HG02610 (cell line): ENCODE results near the gene SFT2D1.
A peak's percentile ranks its signal among the peaks of the same experiment; 100 is the strongest.

Source experiments
- ATAC-seq: cut with Tn5 transposase; IDR thresholded peaks from one replicate; pipeline ENCODE4 v1.9.1; 2021; ENCODE audit warnings: mild to moderate bottlenecking, moderate library complexity; ENCODE audit not compliant: unreplicated experiment

SFT2D1 gene

DNA sequence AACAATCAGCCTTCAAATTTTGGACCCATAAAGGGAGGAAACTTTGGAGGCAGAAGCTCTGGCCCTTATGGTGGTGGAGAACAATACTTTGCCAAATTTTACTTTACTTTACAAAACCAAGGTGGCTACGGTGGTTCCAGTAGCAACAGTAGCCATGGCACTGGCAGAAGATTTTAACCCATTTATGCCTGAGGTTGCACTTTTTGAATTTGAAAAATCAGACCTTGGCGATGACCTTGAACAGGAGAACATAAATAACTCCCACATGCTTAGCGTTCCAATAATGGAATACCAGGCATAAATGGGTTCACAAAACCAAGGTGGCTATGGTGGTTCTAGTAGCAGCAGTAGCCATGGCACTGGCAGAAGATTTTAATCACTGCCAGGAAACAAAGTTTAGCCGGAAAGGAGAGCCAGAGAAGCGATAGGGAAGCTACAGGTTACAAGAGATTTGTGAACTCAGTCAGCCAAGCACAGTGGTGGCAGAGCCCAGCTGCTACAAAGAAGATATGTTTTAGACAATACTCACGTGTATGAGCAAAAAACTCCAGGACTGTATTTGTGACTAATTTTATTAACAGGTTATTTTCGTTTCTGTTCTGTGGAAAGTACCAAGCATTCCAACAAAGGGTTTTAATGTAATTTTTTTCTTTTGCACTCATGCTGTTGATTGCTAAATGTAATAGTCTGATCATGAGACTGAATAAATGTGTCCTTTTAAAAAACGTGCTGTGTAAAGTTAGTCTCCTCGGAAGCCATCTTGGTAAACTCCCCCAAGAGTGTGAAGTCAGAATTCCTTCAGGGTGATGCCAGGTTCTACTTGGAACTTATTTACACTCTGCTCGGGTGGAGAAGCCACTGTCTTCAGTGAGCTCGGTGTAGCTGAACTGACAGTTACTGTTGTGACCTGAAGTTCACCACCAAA is 6.7 kb downstream of the SFT2D1 start:
- ATAC-seq = peak; percentile 63

DNA sequence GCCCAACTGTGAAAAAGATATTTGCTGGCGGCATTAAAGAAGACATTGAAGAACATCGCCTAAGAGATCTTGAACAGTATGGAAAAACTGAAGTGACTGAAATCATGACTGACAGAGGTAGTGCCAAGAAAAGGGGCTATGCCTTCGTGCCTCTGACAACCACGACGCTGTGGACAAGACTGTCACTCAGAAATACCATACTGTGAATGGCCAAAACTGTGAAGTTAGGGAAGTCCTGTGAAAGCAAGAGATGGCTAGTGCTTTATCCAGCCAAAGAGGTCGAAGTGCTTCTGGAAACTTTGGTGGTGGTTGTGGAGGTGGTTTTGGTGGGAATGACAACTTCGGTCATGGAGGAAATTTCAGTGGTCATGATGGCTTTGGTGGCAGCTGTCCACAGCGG is 7.5 kb downstream of the SFT2D1 start:
- ATAC-seq = no peak

DNA sequence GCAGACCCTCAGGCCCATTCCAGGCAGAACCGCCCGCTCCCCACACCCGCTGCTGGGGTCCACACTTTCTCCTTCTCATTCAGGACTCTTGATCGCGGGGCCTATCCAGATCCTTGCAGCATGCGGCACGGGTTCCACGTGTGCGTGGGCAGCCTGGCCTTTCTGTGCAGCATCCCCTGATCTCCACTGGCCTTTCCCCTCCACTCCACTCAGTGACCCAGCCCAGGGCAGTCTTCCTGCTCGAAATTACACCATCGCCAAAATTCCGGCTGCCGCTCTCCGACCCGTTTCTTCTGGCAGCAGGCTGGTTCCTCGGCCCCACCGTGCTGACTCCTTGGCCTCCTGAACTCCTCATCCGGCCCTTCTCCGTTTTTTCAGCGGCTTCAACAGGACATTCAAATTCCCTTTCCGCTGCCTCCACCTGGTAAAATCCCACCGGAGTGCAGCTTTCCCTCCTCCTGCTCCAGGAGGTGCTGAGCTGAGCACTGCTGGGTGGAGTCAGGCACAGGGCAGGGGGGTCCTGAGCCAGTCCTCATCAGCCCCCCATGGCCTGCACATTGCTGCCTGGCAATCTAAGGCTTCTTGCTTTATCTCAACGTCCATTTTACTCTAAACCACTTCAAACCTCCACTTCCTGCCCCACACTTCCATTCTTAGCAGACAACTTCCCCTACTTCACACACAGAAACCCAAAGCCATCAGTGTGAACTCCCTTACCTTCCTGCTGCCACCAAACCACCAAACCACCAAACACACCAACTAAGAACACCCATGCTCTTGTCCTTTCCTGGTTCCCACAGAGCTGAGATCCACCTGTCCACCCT is 9.0 kb downstream of the SFT2D1 start:
- ATAC-seq = peak; percentile 78

DNA sequence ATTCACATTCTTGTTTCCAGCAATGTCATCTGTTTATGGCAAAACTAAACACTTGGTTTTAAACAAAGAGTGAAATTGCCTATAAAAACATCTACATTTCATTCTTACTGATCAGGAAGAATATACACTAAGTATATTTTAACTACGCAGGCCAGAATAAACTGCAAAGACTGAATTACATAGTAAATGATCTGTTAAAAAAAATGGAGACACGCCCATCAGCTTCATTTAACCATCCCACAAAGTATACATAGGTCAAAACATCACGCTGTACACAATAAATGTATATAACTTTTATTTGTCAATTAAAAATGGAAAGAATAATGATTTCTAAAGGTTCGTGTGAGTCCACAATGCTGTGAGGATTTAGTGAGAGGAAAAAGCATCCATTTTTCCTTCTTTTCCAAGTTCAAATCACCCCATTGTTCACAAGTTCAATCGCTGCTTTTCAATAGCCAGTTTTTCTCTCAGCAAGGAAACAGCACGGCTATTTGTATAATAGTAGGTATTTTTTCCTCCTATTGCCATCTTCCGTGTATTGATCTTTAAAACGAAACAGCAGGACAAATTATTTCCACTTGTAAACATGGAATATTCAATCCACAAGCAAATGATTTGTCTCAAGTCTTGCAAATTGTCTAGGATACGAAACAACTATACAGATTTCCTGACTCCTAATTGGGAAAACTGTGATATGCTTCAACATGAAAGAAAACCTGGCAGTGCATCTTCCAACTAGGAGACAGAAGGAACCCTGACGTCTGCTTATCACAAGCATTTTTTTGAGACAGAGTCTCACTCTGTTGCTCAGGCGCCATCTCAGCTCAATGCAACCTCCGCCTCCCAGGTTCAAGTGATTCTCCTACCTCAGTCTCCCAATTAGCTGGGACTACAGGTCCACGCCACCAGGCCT is 10.6 kb downstream of the SFT2D1 start:
- no peak for ATAC-seq

DNA sequence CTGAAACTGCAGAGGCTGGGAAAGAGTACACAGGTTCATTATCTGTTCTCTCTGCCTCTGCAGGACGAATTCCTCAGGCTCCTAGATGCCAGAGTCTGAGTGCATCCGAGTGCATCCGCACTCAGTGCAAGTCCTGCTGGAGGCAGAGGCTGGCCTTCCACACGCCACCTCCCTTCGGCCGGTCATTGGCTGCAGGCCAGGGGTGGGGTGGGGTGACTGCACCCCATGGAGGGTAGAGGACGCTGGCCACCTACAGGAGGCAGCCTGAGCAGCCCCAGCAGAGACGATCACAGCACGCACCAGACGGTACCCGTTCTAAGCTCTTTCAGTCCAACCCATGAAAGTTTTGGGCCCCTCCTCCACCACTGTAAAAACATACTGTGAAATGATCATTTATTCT is 11.7 kb downstream of the SFT2D1 start:
- no peak for ATAC-seq

DNA sequence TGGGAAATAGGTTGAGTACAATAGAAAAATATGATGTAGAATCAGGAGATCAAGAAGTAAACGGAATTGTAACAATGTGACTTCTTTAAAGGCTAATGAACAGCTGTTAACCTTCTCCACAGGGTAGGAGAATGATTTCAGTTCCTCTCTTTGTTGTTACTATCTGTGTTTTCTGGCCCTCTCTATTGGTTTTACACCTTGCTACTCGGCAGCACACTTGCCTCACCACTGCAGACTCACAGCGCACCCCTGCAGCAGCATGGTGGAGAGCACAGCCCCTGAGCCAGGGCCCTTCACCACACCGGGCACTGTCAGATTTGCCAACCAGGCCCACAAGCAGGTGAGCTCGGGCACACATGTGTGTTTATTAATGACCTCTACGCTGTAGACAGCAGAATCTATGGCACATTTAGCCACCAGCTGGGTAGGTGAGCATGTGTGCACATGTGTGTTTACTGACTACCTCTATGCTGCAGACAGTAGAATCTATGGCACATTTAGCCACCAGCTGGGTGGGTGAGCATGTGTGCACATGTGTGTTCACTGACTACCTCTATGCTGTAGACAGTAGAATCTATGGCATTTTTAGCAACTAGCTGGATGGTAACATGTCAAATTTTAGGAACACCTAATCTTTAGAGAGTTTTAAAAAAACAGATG is 16.8 kb downstream of the SFT2D1 start:
- peak; percentile 91 for ATAC-seq

DNA sequence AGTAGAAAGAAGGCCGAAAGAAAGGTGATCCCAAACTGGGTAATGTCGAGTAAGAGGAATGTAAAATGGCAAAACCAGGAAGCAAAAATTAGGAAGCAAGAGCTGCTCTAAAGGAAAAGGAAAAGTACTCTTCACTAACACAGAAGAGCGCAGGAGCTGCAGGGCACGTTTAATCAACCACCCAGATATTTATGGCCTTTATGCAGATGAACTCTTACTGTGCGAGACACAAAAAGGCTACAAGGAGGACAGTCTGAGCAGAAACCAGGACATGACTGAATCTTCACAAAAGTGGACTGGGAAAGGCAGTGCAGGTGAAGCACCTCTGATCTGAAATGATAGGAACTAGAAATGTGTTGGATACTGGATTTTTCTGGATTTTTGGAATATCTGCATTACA is 18.9 kb downstream of the SFT2D1 start:
- no peak for ATAC-seq

DNA sequence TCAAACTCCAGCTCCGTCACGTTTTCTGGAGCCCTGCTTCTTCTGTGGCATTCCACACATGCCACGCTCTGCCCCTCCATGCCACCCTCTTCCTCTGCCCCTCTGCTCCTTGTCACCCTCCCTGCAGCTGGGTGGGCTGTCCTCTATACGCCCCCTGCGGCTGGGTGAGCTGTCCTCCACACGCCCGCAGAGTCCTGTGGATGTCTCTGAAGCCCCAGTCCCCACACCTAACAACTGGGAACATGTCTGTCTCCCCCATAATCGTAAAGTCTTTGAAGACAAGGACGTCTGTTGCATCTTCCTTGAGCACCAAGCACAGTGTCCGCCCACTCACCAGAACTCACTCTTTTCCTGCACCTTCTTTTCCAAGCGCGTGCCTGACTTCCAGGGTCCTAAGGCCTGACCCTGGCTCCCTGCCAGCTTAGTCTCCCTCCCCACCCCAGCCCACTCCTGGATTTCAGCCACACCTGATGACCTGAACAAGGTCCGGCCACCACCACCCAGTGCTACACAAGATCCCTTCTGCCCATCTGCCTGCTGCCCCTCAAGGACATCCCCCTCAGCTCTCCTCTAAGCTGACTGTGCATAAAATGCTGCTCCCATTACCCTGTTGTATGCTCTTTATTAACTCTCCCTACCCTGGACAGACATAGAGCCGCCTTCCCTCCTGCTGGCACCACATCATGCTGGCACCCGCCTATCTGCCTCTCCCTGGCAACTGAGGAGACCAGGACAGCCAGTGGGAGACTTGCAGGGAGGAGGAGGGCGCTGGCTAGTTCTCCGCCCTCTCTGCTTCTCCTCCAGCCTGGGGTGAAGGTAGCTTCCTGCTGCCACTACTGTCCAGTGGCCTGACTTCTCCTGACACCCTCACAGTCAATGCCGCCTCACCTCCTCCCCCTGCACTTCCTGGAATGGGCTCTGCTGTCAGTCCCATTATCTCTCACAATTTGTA is 23.4 kb downstream of the SFT2D1 start:
- no peak for ATAC-seq

DNA sequence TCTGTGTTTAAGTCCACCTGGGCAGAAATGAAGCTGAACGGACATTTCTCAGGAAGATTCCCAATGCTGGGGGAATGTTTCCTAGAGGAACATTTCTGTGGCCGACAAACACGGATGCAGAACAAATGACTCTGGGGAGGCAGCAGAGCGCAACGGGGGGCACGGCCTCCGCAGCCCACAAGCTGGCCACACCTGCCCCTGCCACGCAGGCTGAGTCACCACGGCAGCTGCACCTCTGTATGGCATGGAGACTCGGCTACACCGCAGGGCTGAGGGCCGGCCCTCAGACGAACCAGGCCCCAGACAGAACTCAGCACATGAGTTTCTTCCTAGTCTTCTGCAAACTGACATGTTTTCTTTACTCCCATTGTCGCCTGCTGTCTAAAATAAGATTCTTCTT is 24.1 kb downstream of the SFT2D1 start:
- ATAC-seq = no peak

DNA sequence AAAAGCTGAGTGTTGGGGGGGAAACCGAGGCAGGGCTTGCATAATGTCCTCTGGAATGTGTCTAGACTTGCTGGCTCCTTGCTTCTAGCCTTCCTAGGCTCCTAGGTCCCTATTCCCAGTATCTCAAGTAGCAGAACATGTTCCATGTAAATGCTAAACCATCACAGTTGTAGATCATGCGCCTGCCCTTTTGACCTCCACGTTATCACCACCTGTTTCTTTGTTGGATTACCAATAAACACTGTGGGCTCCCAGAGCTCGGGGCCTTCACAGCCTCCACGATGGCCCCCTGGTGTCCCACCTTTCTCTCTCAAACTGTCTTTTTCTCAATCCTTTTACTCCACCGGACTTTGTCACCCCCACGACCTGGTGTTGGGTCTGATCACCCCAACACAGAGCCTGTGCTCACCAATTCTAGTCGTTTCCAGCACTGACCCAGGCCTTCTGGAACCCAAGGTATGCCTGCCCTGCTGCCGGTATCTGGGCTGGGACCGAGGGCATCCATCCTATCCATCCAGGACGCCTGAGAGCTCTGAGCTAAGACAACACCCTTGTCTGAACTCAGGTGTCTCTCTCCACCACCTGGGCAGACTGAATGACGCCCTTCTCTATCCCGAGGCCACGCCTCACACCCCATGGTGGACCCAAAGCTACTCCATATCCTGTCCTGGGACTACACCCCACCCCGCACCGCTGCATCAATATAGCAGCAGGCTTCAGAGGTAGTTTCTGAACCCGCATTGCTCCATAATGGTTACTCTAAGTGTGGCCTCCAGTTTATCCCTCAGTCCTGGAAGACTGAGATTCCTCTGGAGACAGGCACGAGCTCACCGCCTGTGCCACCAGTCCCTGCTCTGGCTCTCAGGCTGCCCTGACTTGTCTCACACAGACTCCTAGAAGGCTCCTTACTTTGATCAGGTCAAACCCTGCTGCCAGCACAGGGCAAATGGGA is 24.8 kb downstream of the SFT2D1 start:
- ATAC-seq = no peak

DNA sequence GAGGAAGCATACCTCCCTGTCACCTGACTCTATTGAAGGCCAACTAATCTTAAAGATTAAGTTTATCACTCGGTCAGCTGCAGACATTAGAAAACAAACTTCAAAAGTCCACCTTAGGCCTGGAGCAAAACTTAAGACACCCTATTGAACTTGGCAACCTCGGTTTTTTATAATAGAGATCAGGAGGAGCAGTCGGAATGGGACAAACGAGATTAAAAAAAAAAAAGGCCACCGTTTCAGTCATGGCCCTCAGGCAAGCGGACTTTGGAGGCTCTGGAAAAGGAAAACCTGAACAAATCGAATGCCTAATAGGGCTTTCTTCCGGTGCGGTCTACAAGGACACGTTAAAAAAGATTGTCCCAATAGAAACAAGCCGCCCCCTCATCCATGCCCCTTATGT is 26.9 kb downstream of the SFT2D1 start:
- ATAC-seq = no peak

DNA sequence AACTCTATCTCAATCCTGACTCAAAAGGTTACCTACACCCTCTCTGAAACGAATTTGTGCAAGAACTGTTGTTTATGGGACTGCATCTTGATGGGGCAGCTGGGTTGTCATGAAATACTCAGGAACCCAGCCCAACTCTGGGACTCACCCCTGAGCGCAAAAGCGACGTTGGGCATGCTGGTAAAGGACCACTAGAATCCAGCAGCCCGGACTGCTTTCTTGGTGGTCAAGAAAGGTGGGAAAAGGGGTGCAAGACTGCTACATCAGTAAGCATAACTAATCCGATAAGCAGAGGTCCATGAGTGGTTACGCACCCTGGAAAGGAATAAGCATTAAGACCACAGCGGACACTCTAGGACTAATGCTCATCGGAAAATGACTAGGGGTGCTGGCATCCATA is 27.9 kb downstream of the SFT2D1 start:
- ATAC-seq = no peak

DNA sequence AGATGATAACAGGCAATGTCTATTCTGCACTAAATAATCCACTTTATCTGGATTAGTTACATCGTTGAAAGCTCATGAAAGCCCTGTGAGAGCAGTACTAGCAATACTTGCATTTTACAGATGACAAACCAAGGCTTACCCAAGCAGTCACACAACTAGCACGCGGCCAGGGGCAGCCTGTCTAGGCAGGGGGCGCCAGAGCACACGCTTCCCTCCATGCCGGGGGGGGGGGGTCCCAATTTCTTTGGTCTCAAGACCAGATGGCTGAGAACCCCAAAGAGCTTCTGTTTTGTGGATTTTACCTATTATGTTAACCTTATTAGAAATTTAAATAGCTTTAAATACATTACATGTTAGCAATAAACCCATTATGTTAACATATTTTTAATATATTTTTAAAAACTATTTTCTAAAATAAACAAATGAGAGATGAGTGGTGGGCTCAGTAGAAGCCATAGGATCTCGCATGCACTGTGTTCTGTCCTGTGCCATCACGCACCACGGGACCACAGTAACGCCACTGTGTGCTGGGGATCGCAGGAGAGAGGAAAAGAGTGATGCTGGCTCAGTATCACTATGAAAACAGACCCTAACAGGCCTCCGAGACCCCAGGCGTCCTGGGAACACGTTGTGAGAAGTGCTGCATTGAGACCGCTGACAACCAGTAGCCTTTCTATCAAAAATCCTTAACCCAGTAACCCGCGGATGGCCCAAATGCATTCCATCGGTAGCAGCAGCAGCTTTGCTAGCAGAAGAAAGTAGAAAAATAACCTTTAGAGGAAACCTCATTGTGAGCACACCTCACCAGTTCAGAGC is 28.9 kb downstream of the SFT2D1 start:
- ATAC-seq = peak; percentile 59

DNA sequence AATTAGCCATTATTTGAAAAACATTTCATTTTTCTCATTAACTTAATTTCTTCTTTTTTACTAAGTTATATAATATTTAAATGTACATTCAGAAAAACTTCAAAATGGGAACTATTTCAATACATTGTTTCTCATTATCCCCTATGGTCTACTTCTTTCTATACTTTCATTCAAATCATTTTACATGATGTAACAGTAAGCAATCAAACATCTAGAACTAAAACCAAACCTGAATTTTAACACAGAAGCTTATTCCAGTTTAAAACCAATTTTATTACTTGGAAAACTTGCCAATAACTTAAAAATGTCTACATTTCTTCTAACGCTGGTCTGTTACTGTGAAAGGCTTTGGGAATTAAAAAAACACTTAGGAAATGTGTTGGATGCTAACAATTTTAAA is 29.5 kb downstream of the SFT2D1 start:
- ATAC-seq = no peak

DNA sequence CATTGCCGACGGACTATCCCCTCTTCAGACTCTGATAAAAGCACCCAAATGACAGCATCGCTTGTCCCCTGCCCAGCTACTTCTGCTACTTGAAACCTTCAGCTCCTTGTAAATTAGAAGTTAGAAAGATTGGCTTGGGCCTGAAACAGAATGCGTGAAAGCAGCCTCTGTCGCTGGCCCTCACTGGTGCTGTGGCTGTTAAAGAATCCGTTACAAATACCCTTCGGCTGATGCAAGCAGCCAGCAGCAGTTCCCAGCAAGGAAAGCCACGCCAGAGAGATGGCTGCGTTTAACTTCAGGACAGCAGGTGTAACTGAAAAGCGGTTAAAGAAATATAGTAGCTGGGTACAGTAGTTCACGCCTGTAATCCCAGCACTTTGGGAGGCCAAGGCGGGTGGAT is 31.7 kb downstream of the SFT2D1 start:
- ATAC-seq = no peak

DNA sequence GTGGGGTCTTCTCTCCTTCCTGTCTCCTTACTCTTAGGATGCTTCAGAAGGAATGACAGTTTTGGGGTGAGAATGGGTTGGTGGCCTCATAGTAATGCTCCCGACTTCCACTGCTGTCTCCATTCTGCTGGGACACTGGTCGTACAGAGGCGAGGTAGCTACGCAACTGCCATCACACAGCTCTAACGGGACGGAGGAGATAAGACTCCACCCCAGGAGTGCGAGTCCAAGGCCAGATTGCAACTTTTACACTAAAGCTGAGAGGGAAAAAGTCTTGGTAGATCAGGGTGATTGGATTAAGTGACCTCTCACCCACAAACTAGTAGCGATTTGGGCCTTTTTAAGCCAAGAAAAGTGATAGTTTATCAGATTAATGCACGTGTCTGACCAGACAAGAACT is 32.4 kb downstream of the SFT2D1 start:
- no peak for ATAC-seq
